Measurements from ENCODE around the gene DMC1. TPM values are rescaled to one million over a fixed set of nuclear protein-coding genes. Genes with fewer than 3 reads are reported as not detected.

The DMC1 gene
- total and polyA plus RNA-seq, 2 of the 13 experiments (the other 11 are each of a cell fraction or from before 2014, with no cell fraction given), result 0.82 TPM; not detected in 1

- no peaks in the 10 kb centered on the region for H3K27me3 ChIP-seq (ENCODE audit: control insufficient read depth in 1 of 2, insufficient read depth in 2 of 2, low read length in 2 of 2)
Observed at GRCh38 chr22:38566726-38567504, 3.1 kb downstream of the DMC1 start.

GRCh38 chr22:38565441-38565840 is 4.5 kb downstream of the DMC1 start:
- no peak overlapping the region for H3K27ac ChIP-seq (ENCODE audit: extremely low read length, insufficient read depth, low read length)
- TF ChIP-seq HES4 (CRISPR knock-in tag; IDR thresholded peaks at IDR 0.05; ENCODE audit: borderline replicate concordance), result no peak
- no peak for TF ChIP-seq HOXA9 (CRISPR knock-in tag; IDR thresholded peaks at IDR 0.05; ENCODE audit: borderline replicate concordance)
- POLR2A ChIA-PET, result no interaction called here
- H2AFZ ChIP-seq (ENCODE audit: low read length), result no peak overlapping the region
- H3K27me3 ChIP-seq (ENCODE audit: control insufficient read depth in 1 of 2, insufficient read depth in 2 of 2, low read length in 2 of 2), result no peaks in the 10 kb centered on the region
- H3K4me2 ChIP-seq (ENCODE audit: low read depth, low read length), result no peak overlapping the region
- intact Hi-C loops (cut with micrococcal nuclease; ENCODE audit: unreplicated experiment), result no loop called here
- H3K79me2 ChIP-seq (ENCODE audit: insufficient read depth, low read length), result no peaks in the 10 kb centered on the region
- CTCF ChIA-PET (ENCODE audit: low intra/inter-chr PET ratio, low total read pairs), result no interaction called here
- ATAC-seq (no peak), FAIRE-seq (no peak), DNase-seq (ENCODE audit: low spot score) (no peak)
- H3K9me3 ChIP-seq (ENCODE audit: low read length), result no peaks in the 10 kb centered on the region
- no peaks in the 10 kb centered on the region for H4K20me1 ChIP-seq (ENCODE audit: insufficient read depth, low read length)
- in situ Hi-C loops (cut with HindIII; ENCODE audit: extremely low pct_ligation_motif_present, low pct_unique_long_range_greater_than_20kb), result no loop called here
- H3K9ac ChIP-seq (ENCODE audit: insufficient read depth, low read depth, low read length), result no peak overlapping the region
- H3K4me1 ChIP-seq (ENCODE audit: insufficient read depth, low read length), result peaks cover under 1% of the 10 kb centered on the region; the same call in 1 of the 2 replicates
- no peaks in the 10 kb centered on the region for H3K36me3 ChIP-seq (replicated peaks in 1 of 2; ENCODE audit: control insufficient read depth in 1 of 2, insufficient read depth in 2 of 2, low read length in 2 of 2)
- BruUV-seq (replicated peaks), result no TSS peak
- no peak overlapping the region for H3K4me3 ChIP-seq (replicated peaks in 1 of 3; ENCODE audit: insufficient read depth in 1 of 3, low read depth in 2 of 3, low read length in 3 of 3)
- 0% methylated on average over 1 of the region's 1 CpG for WGBS (ENCODE audit: low lambda C conversion rate)

More at GRCh38 chr22:38566726-38567504, 3.1 kb downstream of the DMC1 start:
- in situ Hi-C loops (cut with HindIII; ENCODE audit: extremely low pct_ligation_motif_present, low pct_unique_long_range_greater_than_20kb), result no loop called here
- Histone ChIP-seq H3K4me1 (ENCODE audit: insufficient read depth, low read length) (peaks cover 13% of the 10 kb centered on the region), H2AFZ (ENCODE audit: low read length) (no peak overlapping the region), H3K9me3 (ENCODE audit: low read length) (no peaks in the 10 kb centered on the region), H3K4me3 (replicated peaks in 1 of 3; ENCODE audit: insufficient read depth in 1 of 3, low read depth in 2 of 3, low read length in 3 of 3) (no peak overlapping the region), H3K4me2 (ENCODE audit: low read depth, low read length) (no peak overlapping the region), H3K27ac (ENCODE audit: extremely low read length, insufficient read depth, low read length) (no peak overlapping the region), H3K79me2 (ENCODE audit: insufficient read depth, low read length) (no peaks in the 10 kb centered on the region), H3K9ac (ENCODE audit: insufficient read depth, low read depth, low read length) (no peak overlapping the region), H4K20me1 (ENCODE audit: insufficient read depth, low read length) (no peaks in the 10 kb centered on the region), H3K36me3 (replicated peaks in 1 of 2; ENCODE audit: control insufficient read depth in 1 of 2, insufficient read depth in 2 of 2, low read length in 2 of 2) (no peaks in the 10 kb centered on the region)
- no peak for ATAC-seq
- intact Hi-C loops (cut with micrococcal nuclease; ENCODE audit: unreplicated experiment), result no loop called here
- ChIA-PET POLR2A (interaction anchor here (1.6 kb wide), 1 partner anchor 104 kb away, joined by 3 read pairs; no protein-coding TSS in a partner anchor), CTCF (ENCODE audit: low intra/inter-chr PET ratio, low total read pairs) (no interaction called here)
- TF ChIP-seq CHD4 (IDR thresholded peaks at IDR 0.05; ENCODE audit: borderline replicate concordance, low read length), result no peak
- TF ChIP-seq ZNF383 (CRISPR knock-in tag; IDR thresholded peaks at IDR 0.05; ENCODE audit: borderline replicate concordance), result no peak
- no peak for TF ChIP-seq ZNF354B (CRISPR knock-in tag; IDR thresholded peaks at IDR 0.05)
- TF ChIP-seq KDM6A (CRISPR knock-in tag; IDR thresholded peaks at IDR 0.05; ENCODE audit: low read depth), result no peak
- no peak for TF ChIP-seq ZBTB3 (CRISPR knock-in tag; IDR thresholded peaks at IDR 0.05; ENCODE audit: borderline replicate concordance, low read depth)
- TF ChIP-seq ZNF589 (CRISPR knock-in tag; conservative IDR thresholded peaks at IDR 0.05), result no peak
- no peak for TF ChIP-seq ZNF567 (CRISPR knock-in tag; IDR thresholded peaks at IDR 0.05; ENCODE audit: borderline replicate concordance)
- no peak for FAIRE-seq
- no TSS peak for BruUV-seq (replicated peaks)
- 15% methylated on average over 3 of the region's 3 CpGs for WGBS (ENCODE audit: low lambda C conversion rate)
- no peak for DNase-seq (ENCODE audit: low spot score)
